Measurements from ENCODE around the gene STOML1.

GRCh38 chr15:73936588-73937290, 55.4 kb downstream of the STOML1 start:
- TF ChIP-seq CTCF (conservative IDR thresholded peaks at IDR 0.05; ENCODE audit: low read depth, low read length) (no peak), EZH2 (IDR thresholded peaks at IDR 0.05; ENCODE audit: low read length, unreplicated experiment) (no peak)

All from PC-3 (cell line).